NCI-H1930 (cell line): ENCODE data around the gene ADAM17.

ENCODE experiments used
- DNase-seq, 2 experiments: peaks; one replicate each; lab custom pipeline; 2025; lab: John Stamatoyannopoulos, UW

ADAM17 gene

GRCh38 chr2:9471206-9471605 lies 84.4 kb downstream of the ADAM17 start:
- no peak for DNase-seq

GRCh38 chr2:9467687-9468086 lies 87.9 kb downstream of the ADAM17 start:
- no peak for DNase-seq

- no peak for DNase-seq
Observed at GRCh38 chr2:9466147-9466683, 89.4 kb downstream of the ADAM17 start.

GRCh38 chr2:9465170-9465569 lies 90.5 kb downstream of the ADAM17 start:
- DNase-seq: no peak

GRCh38 chr2:9463698-9464034 lies 92.0 kb downstream of the ADAM17 start:
- DNase-seq: no peak

- DNase-seq: no peak
Observed at GRCh38 chr2:9462886-9463697, 92.5 kb downstream of the ADAM17 start.

GRCh38 chr2:9462313-9462712 lies 93.3 kb downstream of the ADAM17 start:
- DNase-seq: no peak

- no peak for DNase-seq
Observed at GRCh38 chr2:9461079-9461478, 94.6 kb downstream of the ADAM17 start.

- no peak for DNase-seq
Observed at GRCh38 chr2:9460441-9461017, 95.1 kb downstream of the ADAM17 start.

- DNase-seq: no peak
Observed at GRCh38 chr2:9451231-9451630, 104.4 kb downstream of the ADAM17 start.

GRCh38 chr2:9445089-9445488 lies 110.5 kb downstream of the ADAM17 start:
- no peak for DNase-seq

- DNase-seq: no peak
Observed at GRCh38 chr2:9443526-9443925, 112.1 kb downstream of the ADAM17 start.

- DNase-seq: no peak
Observed at GRCh38 chr2:9441556-9441955, 114.1 kb downstream of the ADAM17 start.

GRCh38 chr2:9440058-9440727 lies 115.4 kb downstream of the ADAM17 start:
- no peak for DNase-seq

- no peak for DNase-seq
Observed at GRCh38 chr2:9439536-9439935, 116.1 kb downstream of the ADAM17 start.
